IPS DF 6.9 (cell line): ENCODE results near the gene SH3RF2.
"Not testable (repeated sequence)": the region's sequence is repeated elsewhere in the genome, so short reads cannot be mapped to it uniquely, and the experiment has no call there.

Experiments
- DNase-seq: peaks from one replicate; pipeline ENCODE4 v3.0.0-alpha.2; 2013; ENCODE audit warnings: low read depth, low spot score
- H3K27ac ChIP-seq: one replicate; pipeline ENCODE4 v1.5.1; 2013; ENCODE audit warnings: low read length, control low read depth
- H3K27me3 ChIP-seq: 2 replicates; pipeline ENCODE4 v1.6.1; 2013; ENCODE audit warnings: mild to moderate bottlenecking, low read length; ENCODE audit not compliant: control insufficient read depth, insufficient read depth
- H3K36me3 ChIP-seq: 2 replicates; pipeline ENCODE4 v1.6.1; 2013; ENCODE audit warnings: low read length; ENCODE audit not compliant: control insufficient read depth, insufficient read depth
- H3K4me1 ChIP-seq: 2 replicates; pipeline ENCODE4 v1.6.1; 2013; ENCODE audit warnings: low read length; ENCODE audit not compliant: control insufficient read depth, insufficient read depth
- H3K4me3 ChIP-seq: 2 replicates; pipeline ENCODE4 v1.5.1; 2013; ENCODE audit warnings: mild to moderate bottlenecking, low read length
- H3K9me3 ChIP-seq: 2 replicates; pipeline ENCODE4 v1.6.1; 2013; ENCODE audit warnings: low read length, inconsistent platforms; ENCODE audit not compliant: control insufficient read depth, insufficient read depth
- WGBS: extraction: QIAGEN DNeasy Blood & Tissue Kit; methylation state at CpG from one replicate; pipeline ENCODE4 v1.1.7; 2013; ENCODE audit warnings: mixed read lengths, missing lambda C conversion rate; ENCODE audit not compliant: insufficient read length, insufficient coverage; 5-methylcytosine and 5-hydroxymethylcytosine counted together

Gene SH3RF2

GRCh38 chr5:146002491-146002890 lies 66.1 kb downstream of the SH3RF2 start:
- DNase-seq, result no peak
- H3K27me3 ChIP-seq, result no peaks in the 10 kb centered on the region
- no peaks in the 10 kb centered on the region for H3K36me3 ChIP-seq
- H3K4me3 ChIP-seq, result no peak overlapping the region
- no peaks in the 10 kb centered on the region for H3K4me1 ChIP-seq
- no CpG with 5 or more reads among the region's 7 CpGs for WGBS
- no peak overlapping the region for H3K27ac ChIP-seq
- H3K9me3 ChIP-seq, result no peaks in the 10 kb centered on the region

GRCh38 chr5:146003852-146004251 lies 67.5 kb downstream of the SH3RF2 start:
- Histone ChIP-seq H3K36me3 (no peaks in the 10 kb centered on the region), H3K4me1 (no peaks in the 10 kb centered on the region), H3K27me3 (no peaks in the 10 kb centered on the region), H3K27ac (no peak overlapping the region), H3K9me3 (no peaks in the 10 kb centered on the region), H3K4me3 (no peak overlapping the region)
- no CpG with 5 or more reads among the region's 4 CpGs for WGBS
- no peak for DNase-seq

GRCh38 chr5:146005264-146005663 lies 68.9 kb downstream of the SH3RF2 start:
- Histone ChIP-seq H3K27ac (no peak overlapping the region), H3K9me3 (no peaks in the 10 kb centered on the region), H3K4me3 (no peak overlapping the region), H3K27me3 (no peaks in the 10 kb centered on the region), H3K4me1 (no peaks in the 10 kb centered on the region), H3K36me3 (no peaks in the 10 kb centered on the region)
- WGBS, result no CpG with 5 or more reads among the region's 1 CpG
- DNase-seq, result no peak

- no peak for DNase-seq
- no peaks in the 10 kb centered on the region for H3K4me1 ChIP-seq
These were observed 69.3 kb downstream of the SH3RF2 start for GRCh38 chr5:146005723-146006122.

GRCh38 chr5:146006470-146007190 lies 70.3 kb downstream of the SH3RF2 start:
- no peaks in the 10 kb centered on the region for H3K27me3 ChIP-seq
- H3K36me3 ChIP-seq, result no peaks in the 10 kb centered on the region

More at GRCh38 chr5:146005723-146006122, 69.3 kb downstream of the SH3RF2 start:
- H3K9me3 ChIP-seq, result no peaks in the 10 kb centered on the region
- no peak overlapping the region for H3K27ac ChIP-seq
- H3K36me3 ChIP-seq, result no peaks in the 10 kb centered on the region
- no peaks in the 10 kb centered on the region for H3K27me3 ChIP-seq
- H3K4me3 ChIP-seq, result no peak overlapping the region

GRCh38 chr5:146007270-146007669 lies 70.9 kb downstream of the SH3RF2 start:
- H3K4me3 ChIP-seq, result no peak overlapping the region
- DNase-seq, result no peak
- no peaks in the 10 kb centered on the region for H3K27me3 ChIP-seq
- H3K9me3 ChIP-seq, result no peaks in the 10 kb centered on the region
- no CpG with 5 or more reads among the region's 3 CpGs for WGBS
- no peaks in the 10 kb centered on the region for H3K36me3 ChIP-seq
- no peak overlapping the region for H3K27ac ChIP-seq
- H3K4me1 ChIP-seq, result no peaks in the 10 kb centered on the region

More at GRCh38 chr5:146006470-146007190, 70.3 kb downstream of the SH3RF2 start:
- H3K27ac ChIP-seq, result no peak overlapping the region
- no peaks in the 10 kb centered on the region for H3K4me1 ChIP-seq
- H3K4me3 ChIP-seq, result no peak overlapping the region
- no peaks in the 10 kb centered on the region for H3K9me3 ChIP-seq
- WGBS, result no CpG with 5 or more reads among the region's 6 CpGs
- no peak for DNase-seq

- H3K27ac ChIP-seq, result no peak overlapping the region
- no peak for DNase-seq
These were observed 71.6 kb downstream of the SH3RF2 start for GRCh38 chr5:146007989-146008388.

GRCh38 chr5:146009020-146009419 lies 72.6 kb downstream of the SH3RF2 start:
- no peaks in the 10 kb centered on the region for H3K36me3 ChIP-seq
- no peak overlapping the region for H3K4me3 ChIP-seq
- no peak overlapping the region for H3K27ac ChIP-seq
- H3K9me3 ChIP-seq, result no peaks in the 10 kb centered on the region
- no CpG with 5 or more reads among the region's 1 CpG for WGBS
- no peaks in the 10 kb centered on the region for H3K4me1 ChIP-seq
- H3K27me3 ChIP-seq, result no peaks in the 10 kb centered on the region
- DNase-seq, result no peak

More at GRCh38 chr5:146007989-146008388, 71.6 kb downstream of the SH3RF2 start:
- H3K4me1 ChIP-seq, result no peaks in the 10 kb centered on the region
- no peak overlapping the region for H3K4me3 ChIP-seq
- no peaks in the 10 kb centered on the region for H3K36me3 ChIP-seq
- no CpG with 5 or more reads among the region's 4 CpGs for WGBS
- H3K9me3 ChIP-seq, result no peaks in the 10 kb centered on the region
- H3K27me3 ChIP-seq, result no peaks in the 10 kb centered on the region

GRCh38 chr5:146010447-146010846 lies 74.1 kb downstream of the SH3RF2 start:
- WGBS, result no CpG with 5 or more reads among the region's 5 CpGs
- DNase-seq, result not testable (repeated sequence)

GRCh38 chr5:146013761-146014160 lies 77.4 kb downstream of the SH3RF2 start:
- Histone ChIP-seq H3K4me1 (no peaks in the 10 kb centered on the region), H3K36me3 (no peaks in the 10 kb centered on the region), H3K27ac (no peak overlapping the region), H3K9me3 (no peaks in the 10 kb centered on the region), H3K27me3 (no peaks in the 10 kb centered on the region), H3K4me3 (no peak overlapping the region)
- no CpG with 5 or more reads among the region's 9 CpGs for WGBS
- DNase-seq, result no peak

More at GRCh38 chr5:146010447-146010846, 74.1 kb downstream of the SH3RF2 start:
- H3K4me1 ChIP-seq, H3K27me3 ChIP-seq, H3K36me3 ChIP-seq, H3K9me3 ChIP-seq, H3K4me3 ChIP-seq, H3K27ac ChIP-seq: not testable (repeated sequence)

- no peak for DNase-seq
- Histone ChIP-seq H3K9me3 (no peaks in the 10 kb centered on the region), H3K27ac (no peak overlapping the region), H3K4me3 (no peak overlapping the region), H3K36me3 (no peaks in the 10 kb centered on the region), H3K27me3 (no peaks in the 10 kb centered on the region), H3K4me1 (no peaks in the 10 kb centered on the region)
- 100% methylated on average over 1 of the region's 1 CpG for WGBS
These were observed 78.6 kb downstream of the SH3RF2 start for GRCh38 chr5:146015001-146015400.
